PFSK-1 (cell line): ENCODE results near the gene CCDC9B.

Source experiments
- FOXP2 ChIP-seq: optimal IDR thresholded peaks from 2 replicates; pipeline ENCODE3; 2011; ENCODE audit warnings: borderline replicate concordance, control low read depth, inconsistent platforms; ENCODE audit not compliant: insufficient read depth; ENCODE audit errors: extremely low read length, extremely low read depth
- POLR2AphosphoS5 ChIP-seq: IDR thresholded peaks from 2 replicates; pipeline ENCODE4 v1.6.1; 2012; ENCODE audit warnings: low read depth, mild to moderate bottlenecking, control low read depth, low read length, moderate library complexity
- REST ChIP-seq, 2 experiments: IDR thresholded peaks; 2 replicates each; pipeline versions ENCODE4 v1.6.1 to v1.8.0; 2011 to 2012; ENCODE audit warnings: low read depth in 2 of 2, low read length in 2 of 2, control low read depth in 1 of 2, inconsistent platforms in 1 of 2, mild to moderate bottlenecking in 1 of 2, moderate library complexity in 1 of 2; ENCODE audit not compliant: insufficient read depth in 1 of 2
- SIN3A ChIP-seq: IDR thresholded peaks from 2 replicates; pipeline ENCODE4 v1.6.1; 2012; ENCODE audit warnings: mild to moderate bottlenecking, low read length, moderate library complexity, borderline replicate concordance; ENCODE audit not compliant: insufficient read depth
- TAF1 ChIP-seq: IDR thresholded peaks from 2 replicates; pipeline ENCODE4 v1.6.1; 2012; ENCODE audit warnings: low read length, control low read depth, borderline replicate concordance; ENCODE audit not compliant: insufficient read depth

The CCDC9B gene

GRCh38 chr15:40346579-40347558 lies 6.1 kb upstream of the CCDC9B start:
- no peak for TF ChIP-seq FOXP2

DNA sequence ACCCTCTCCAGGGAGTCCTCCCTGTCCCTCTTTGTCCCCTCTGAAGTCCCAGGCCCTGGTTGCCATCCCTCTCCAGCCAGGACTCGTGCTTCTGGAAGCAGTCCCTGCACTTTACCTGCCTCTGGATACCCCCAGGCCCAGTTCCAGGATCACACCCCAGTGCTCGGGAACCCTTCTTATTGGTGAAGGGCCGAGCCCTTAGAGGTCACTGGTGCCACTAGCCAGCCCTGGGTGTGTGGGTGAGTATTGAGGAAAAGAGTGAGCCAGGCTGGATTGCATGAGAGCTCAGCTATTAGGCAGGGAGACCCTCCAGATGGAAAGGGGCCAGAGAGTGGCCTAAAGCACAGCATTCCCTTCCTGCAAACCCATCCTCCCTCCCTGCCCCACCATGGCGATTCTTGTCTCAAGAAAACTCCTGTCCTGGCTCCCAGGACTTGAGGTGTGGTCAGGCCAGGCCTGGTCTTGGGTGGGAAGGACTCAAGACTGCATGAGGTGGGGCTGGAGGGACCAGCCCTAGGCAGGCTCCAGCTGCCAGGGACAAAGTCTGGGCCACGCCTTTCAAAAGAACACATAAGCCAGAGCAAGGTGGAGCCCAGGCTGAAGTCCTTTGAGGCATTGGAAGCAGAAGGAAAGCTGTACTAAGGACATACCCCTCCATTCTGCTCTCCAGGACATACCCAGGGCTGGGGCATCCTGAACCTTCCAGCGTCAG lies 5.3 kb upstream of the CCDC9B start:
- TF ChIP-seq FOXP2 (no peak), SIN3A (no peak), POLR2AphosphoS5 (no peak), REST (IDR thresholded peaks at IDR 0.05; ENCODE audit: insufficient read depth in 1 of 2, low read depth in 2 of 2, low read length in 2 of 2) (no peak), TAF1 (no peak)

DNA sequence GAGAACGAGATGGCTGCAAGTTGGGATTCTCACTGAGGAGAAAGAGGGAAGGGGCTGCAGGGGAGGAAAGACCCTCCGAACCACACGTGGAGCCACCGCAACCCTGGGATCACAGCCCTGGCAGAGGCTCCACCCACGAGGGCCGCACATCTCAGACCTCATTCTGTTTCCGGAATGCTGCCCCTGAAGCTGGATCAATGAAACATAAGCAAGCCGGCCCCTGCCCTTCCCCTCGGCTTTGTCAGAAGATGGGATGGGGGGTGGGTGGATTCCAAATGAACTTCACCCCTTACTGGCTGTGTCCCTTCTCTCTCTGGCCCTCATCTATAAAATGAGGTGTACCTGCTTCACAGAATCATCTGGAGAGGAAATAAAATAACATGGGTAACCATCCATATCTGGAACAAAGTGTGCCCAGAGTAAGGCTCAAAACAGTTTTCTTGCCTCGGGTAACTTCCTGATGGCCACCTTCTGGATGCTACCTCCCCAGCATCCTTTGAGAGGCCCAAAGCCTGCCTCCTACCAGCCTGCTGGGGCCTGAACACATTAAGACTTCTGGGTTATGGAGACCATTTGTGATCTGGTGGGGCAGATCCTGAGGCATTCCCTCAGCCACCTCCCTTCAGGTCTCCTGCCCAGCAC lies 4.6 kb upstream of the CCDC9B start:
- TF ChIP-seq POLR2AphosphoS5 (no peak), REST (IDR thresholded peaks at IDR 0.05; ENCODE audit: insufficient read depth in 1 of 2, low read depth in 2 of 2, low read length in 2 of 2) (no peak), SIN3A (no peak)

DNA sequence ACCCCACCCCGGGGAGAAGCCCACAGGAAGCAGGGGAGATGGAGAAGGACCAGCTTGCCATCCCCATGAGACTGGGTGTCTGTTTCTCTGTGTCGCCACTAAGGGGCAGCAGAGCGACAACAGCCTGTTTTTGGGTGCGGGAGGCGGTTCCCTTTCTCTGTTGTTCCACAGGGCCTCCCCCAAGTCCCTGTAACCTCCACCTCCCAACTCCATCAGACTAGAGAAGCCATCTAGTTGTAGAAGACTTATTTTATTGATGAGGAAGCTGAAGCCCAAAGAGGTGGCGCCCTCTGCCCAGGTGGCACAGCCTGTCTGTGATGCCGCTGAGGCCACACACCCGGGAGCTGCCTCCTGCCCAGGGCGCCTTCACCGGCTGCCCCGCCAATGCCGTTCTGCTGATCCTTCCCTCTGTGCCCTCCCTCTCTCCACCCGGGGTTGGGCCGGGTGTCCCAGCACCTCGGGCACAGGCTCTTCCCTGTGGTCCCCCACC lies 3.9 kb upstream of the CCDC9B start:
- TF ChIP-seq SIN3A (no peak), REST (IDR thresholded peaks at IDR 0.05; ENCODE audit: insufficient read depth in 1 of 2, low read depth in 2 of 2, low read length in 2 of 2) (no peak), FOXP2 (no peak), POLR2AphosphoS5 (no peak), TAF1 (no peak)

DNA sequence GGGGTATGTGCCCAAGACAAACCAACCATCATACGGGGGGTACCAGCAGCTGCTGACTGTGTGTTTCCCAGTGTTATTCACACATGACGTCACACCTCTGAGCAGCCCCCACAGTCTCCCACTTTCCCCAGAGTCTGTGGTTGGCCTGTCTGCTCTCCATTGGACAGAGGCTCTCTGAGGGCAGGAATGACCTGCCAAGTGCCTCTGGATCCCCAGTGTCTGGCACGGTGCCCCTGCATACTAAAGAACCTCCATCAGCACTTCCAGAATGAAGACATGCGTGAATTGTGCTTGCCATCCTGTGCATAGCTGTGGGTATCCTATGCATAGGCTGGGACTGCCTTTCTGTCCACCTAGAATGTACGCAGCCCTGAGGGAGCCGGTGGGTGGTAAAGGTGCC lies 3.5 kb upstream of the CCDC9B start:
- TF ChIP-seq REST (IDR thresholded peaks at IDR 0.05; ENCODE audit: insufficient read depth in 1 of 2, low read depth in 2 of 2, low read length in 2 of 2): no peak
- no peak for TF ChIP-seq TAF1
- no peak for TF ChIP-seq SIN3A
- TF ChIP-seq FOXP2: no peak
- TF ChIP-seq POLR2AphosphoS5: no peak
